HEK293 (cell line): ENCODE measurements around the gene RNF215.

Experiments used
- GLIS2 ChIP-seq: fragments of 450-650 bp; formaldehyde crosslinking; IDR thresholded peaks from 2 replicates; pipeline ENCODE4 v1.5.1; 2016; ENCODE audit warnings: missing biosample characterization, missing genetic modification characterization
- MZF1 ChIP-seq: fragments of 450-650 bp; formaldehyde crosslinking; IDR thresholded peaks from 2 replicates; pipeline ENCODE4 v1.5.1; 2017; ENCODE audit warnings: missing biosample characterization, missing genetic modification characterization, borderline replicate concordance
- PRDM4 ChIP-seq: fragments of 450-650 bp; formaldehyde crosslinking; IDR thresholded peaks from 2 replicates; pipeline ENCODE4 v1.5.1; 2017; ENCODE audit warnings: missing biosample characterization, missing genetic modification characterization
- REPIN1 ChIP-seq: fragments of 450-650 bp; formaldehyde crosslinking; IDR thresholded peaks from 2 replicates; pipeline ENCODE4 v1.5.1; 2017; ENCODE audit warnings: missing biosample characterization, missing genetic modification characterization, low read depth
- SCRT1 ChIP-seq: fragments of 450-650 bp; formaldehyde crosslinking; IDR thresholded peaks from 2 replicates; pipeline ENCODE4 v1.5.1; 2016; ENCODE audit warnings: missing biosample characterization, missing genetic modification characterization, borderline replicate concordance
- YY1 ChIP-seq: fragments of 450-650 bp; formaldehyde crosslinking; IDR thresholded peaks from 2 replicates; pipeline ENCODE4 v1.5.1; 2018; ENCODE audit warnings: missing biosample characterization, missing genetic modification characterization
- ZBTB1 ChIP-seq: fragments of 450-650 bp; formaldehyde crosslinking; IDR thresholded peaks from 2 replicates; pipeline ENCODE4 v1.5.1; 2016; ENCODE audit warnings: missing biosample characterization, missing genetic modification characterization
- ZBTB10 ChIP-seq: fragments of 450-650 bp; formaldehyde crosslinking; IDR thresholded peaks from 2 replicates; pipeline ENCODE4 v1.5.1; 2016; ENCODE audit warnings: missing biosample characterization, missing genetic modification characterization
- ZBTB26 ChIP-seq: fragments of 450-650 bp; formaldehyde crosslinking; optimal IDR thresholded peaks from 2 replicates; pipeline ENCODE3; 2016; ENCODE audit warnings: missing biosample characterization, mild to moderate bottlenecking, missing genetic modification characterization
- ZBTB48 ChIP-seq: fragments of 450-650 bp; formaldehyde crosslinking; IDR thresholded peaks from 2 replicates; pipeline ENCODE4 v1.5.1; 2016; ENCODE audit warnings: missing biosample characterization, missing genetic modification characterization
- ZFP3 ChIP-seq: fragments of 450-650 bp; formaldehyde crosslinking; IDR thresholded peaks from 2 replicates; pipeline ENCODE4 v1.5.1; 2016; ENCODE audit warnings: low read depth, missing biosample characterization, missing genetic modification characterization
- ZFP37 ChIP-seq: fragments of 450-650 bp; formaldehyde crosslinking; IDR thresholded peaks from 2 replicates; pipeline ENCODE4 v1.5.1; 2016; ENCODE audit warnings: missing biosample characterization, missing genetic modification characterization
- ZNF157 ChIP-seq: fragments of 450-650 bp; formaldehyde crosslinking; IDR thresholded peaks from 2 replicates; pipeline ENCODE4 v1.5.1; 2016; ENCODE audit warnings: missing biosample characterization, missing genetic modification characterization
- ZNF184 ChIP-seq: fragments of 450-650 bp; IDR thresholded peaks from 2 replicates; pipeline ENCODE4 v1.5.1; 2018; ENCODE audit warnings: missing biosample characterization, mild to moderate bottlenecking, missing genetic modification characterization
- ZNF214 ChIP-seq: fragments of 450-650 bp; formaldehyde crosslinking; IDR thresholded peaks from 2 replicates; pipeline ENCODE4 v1.5.1; 2017; ENCODE audit warnings: missing biosample characterization, mild to moderate bottlenecking, missing genetic modification characterization, borderline replicate concordance
- ZNF248 ChIP-seq: fragments of 450-650 bp; formaldehyde crosslinking; IDR thresholded peaks from 2 replicates; pipeline ENCODE4 v1.5.1; 2017; ENCODE audit warnings: missing biosample characterization, missing genetic modification characterization
- ZNF26 ChIP-seq: fragments of 450-650 bp; formaldehyde crosslinking; IDR thresholded peaks from 2 replicates; pipeline ENCODE4 v1.5.1; 2016; ENCODE audit warnings: missing biosample characterization, missing genetic modification characterization
- ZNF274 ChIP-seq, 2 experiments: fragments of 200-500 bp in 1 of 2; fragments of 450-650 bp in 1 of 2; sonication (Bioruptor generic) in 1 of 2; formaldehyde crosslinking in 1 of 2; IDR thresholded peaks; 2 replicates each; pipeline versions ENCODE4 v1.5.1 to v1.6.1; 2014 to 2016; ENCODE audit warnings: borderline replicate concordance in 1 of 2, inconsistent platforms in 1 of 2, low read length in 1 of 2, missing biosample characterization in 1 of 2, missing genetic modification characterization in 1 of 2
- ZNF292 ChIP-seq: fragments of 450-650 bp; formaldehyde crosslinking; IDR thresholded peaks from 2 replicates; pipeline ENCODE4 v1.5.1; 2016; ENCODE audit warnings: low read depth, missing biosample characterization, missing genetic modification characterization, borderline replicate concordance
- ZNF366 ChIP-seq: fragments of 450-650 bp; formaldehyde crosslinking; conservative IDR thresholded peaks from 2 replicates; pipeline ENCODE4 v1.5.1; 2016; ENCODE audit warnings: missing biosample characterization, missing genetic modification characterization
- ZNF394 ChIP-seq: fragments of 450-650 bp; formaldehyde crosslinking; IDR thresholded peaks from 2 replicates; pipeline ENCODE4 v1.5.1; 2016; ENCODE audit warnings: missing biosample characterization, missing genetic modification characterization, mild to moderate bottlenecking, moderate library complexity, borderline replicate concordance
- ZNF404 ChIP-seq: fragments of 450-650 bp; formaldehyde crosslinking; IDR thresholded peaks from 2 replicates; pipeline ENCODE4 v1.5.1; 2017; ENCODE audit warnings: missing biosample characterization, missing genetic modification characterization
- ZNF426 ChIP-seq: fragments of 450-650 bp; formaldehyde crosslinking; IDR thresholded peaks from 2 replicates; pipeline ENCODE4 v1.5.1; 2017; ENCODE audit warnings: missing biosample characterization, missing genetic modification characterization, mild to moderate bottlenecking, inconsistent platforms, moderate library complexity
- ZNF548 ChIP-seq: fragments of 450-650 bp; formaldehyde crosslinking; IDR thresholded peaks from 2 replicates; pipeline ENCODE4 v1.5.1; 2016; ENCODE audit warnings: missing biosample characterization, missing genetic modification characterization
- ZNF623 ChIP-seq: fragments of 450-650 bp; formaldehyde crosslinking; IDR thresholded peaks from 2 replicates; pipeline ENCODE4 v1.5.1; 2016; ENCODE audit warnings: missing biosample characterization, missing genetic modification characterization
- ZNF645 ChIP-seq: fragments of 450-650 bp; formaldehyde crosslinking; IDR thresholded peaks from 2 replicates; pipeline ENCODE4; 2016; ENCODE audit warnings: missing biosample characterization, missing genetic modification characterization
- ZNF704 ChIP-seq: fragments of 450-650 bp; formaldehyde crosslinking; IDR thresholded peaks from 2 replicates; pipeline ENCODE4 v1.5.1; 2016; ENCODE audit warnings: missing biosample characterization, missing genetic modification characterization
- ZNF707 ChIP-seq: fragments of 450-650 bp; formaldehyde crosslinking; IDR thresholded peaks from 2 replicates; pipeline ENCODE4 v1.5.1; 2016; ENCODE audit warnings: missing biosample characterization, missing genetic modification characterization
- ZNF768 ChIP-seq: fragments of 450-650 bp; formaldehyde crosslinking; IDR thresholded peaks from 2 replicates; pipeline ENCODE4 v1.5.1; 2018; ENCODE audit warnings: missing biosample characterization, mild to moderate bottlenecking, missing genetic modification characterization
- ZSCAN16 ChIP-seq: fragments of 450-650 bp; formaldehyde crosslinking; IDR thresholded peaks from 2 replicates; pipeline ENCODE4 v1.5.1; 2016; ENCODE audit warnings: missing biosample characterization, missing genetic modification characterization

RNF215 gene

GRCh38 chr22:30425616-30426387 is 38.6 kb upstream of the RNF215 start, which contains the start of gene MTFP1 (continued):
- TF ChIP-seq PRDM4 (tag by site-specific recombination) (no peak), ZNF214 (tag by site-specific recombination) (no peak), ZNF707 (tag by site-specific recombination) (no peak), ZSCAN16 (no peak), SCRT1 (tag by site-specific recombination) (no peak), MZF1 (tag by site-specific recombination) (no peak), ZFP37 (tag by site-specific recombination) (peak; percentile 57; the same call in 1 of the 2 replicates), REPIN1 (tag by site-specific recombination) (no peak), ZNF704 (tag by site-specific recombination) (no peak), ZNF645 (tag by site-specific recombination) (no peak), ZNF157 (no peak), GLIS2 (tag by site-specific recombination) (peak; percentile 73; the same call in 1 of the 2 replicates), ZNF768 (tag by site-specific recombination) (no peak), ZFP3 (tag by site-specific recombination) (no peak), ZBTB26 (tag by site-specific recombination) (peak; percentile 83), ZNF248 (tag by site-specific recombination) (no peak), ZNF366 (tag by site-specific recombination) (no peak), ZNF623 (no peak), ZBTB48 (tag by site-specific recombination) (peak; percentile 100), ZNF292 (tag by site-specific recombination) (no peak), ZNF274 (IDR thresholded peaks at IDR 0.05; ENCODE audit: low read length) (no peak), ZNF274 (tag by site-specific recombination; IDR thresholded peaks at IDR 0.05; ENCODE audit: borderline replicate concordance) (no peak), ZNF404 (tag by site-specific recombination) (no peak), ZNF184 (tag by site-specific recombination) (no peak), ZBTB1 (tag by site-specific recombination) (no peak), ZNF426 (no peak), ZNF26 (tag by site-specific recombination) (no peak), ZBTB10 (tag by site-specific recombination) (no peak), ZNF548 (tag by site-specific recombination) (no peak), ZNF394 (tag by site-specific recombination) (peak; percentile 46; the same call in 1 of the 2 replicates), YY1 (tag by site-specific recombination) (no peak)
